HCT116 (cell line): ENCODE results near the gene PWWP3B. TPM values are rescaled to one million over a fixed set of nuclear protein-coding genes. Genes with fewer than 3 reads are reported as not detected.

Experiments
- ATAC-seq: fragments of 200-7000 bp; cut with Tn5 transposase; 2 replicates; pipeline ENCODE4 v1.9.1; 2020; ENCODE audit warnings: mild to moderate bottlenecking, moderate library complexity
- BruUV-seq: library from RNA; stranded (reverse); fragments of 400-500 nt; replicated peaks from 2 replicates; lab custom pipeline; 2021; lab: Mats Ljungman, UMichigan
- CTCF ChIA-PET: fragments of 300-600 bp; sonication (Branson Sonifier 250); formaldehyde crosslinking; loops from one replicate; lab custom pipeline; 2021; ENCODE audit warnings: antibody characterized with exemption; lab: Charles Lee
- POLR2A ChIA-PET: fragments of 300-600, 350-600 bp; sonication (Branson Sonifier 250); formaldehyde crosslinking; loops from one replicate; lab custom pipeline; 2021; ENCODE audit warnings: antibody characterized with exemption; lab: Charles Lee
- RAD21 ChIA-PET, 2 experiments: fragments of 300-600 bp; sonication (Branson Sonifier 250); formaldehyde crosslinking; loops; one replicate each; lab custom pipeline; 2023; ENCODE audit warnings: low total read pairs in 2 of 2; ENCODE audit not compliant: uncharacterized antibody in 2 of 2, unreplicated experiment in 2 of 2, low non-redundant PET in 1 of 2; lab: Charles Lee
- DNase-seq: peaks from one replicate; pipeline ENCODE4 v3.0.0-alpha.2; 2010; ENCODE audit warnings: low read depth, low spot score
- H2AFZ ChIP-seq: fragments of 200-600 bp; shearing (Covaris generic), sonication (generic); 2 replicates; pipeline ENCODE4 v1.6.1; 2017; ENCODE audit warnings: low read depth, mixed run types, mixed read lengths, antibody characterized with exemption, low read length; ENCODE audit not compliant: poor library complexity, severe bottlenecking
- H3K27ac ChIP-seq: 2 replicates; pipeline ENCODE4 v1.5.1; 2012; ENCODE audit warnings: low read depth, low read length
- H3K27me3 ChIP-seq: fragments of 200-600 bp; sonication (generic); 2 replicates; pipeline ENCODE4 v1.6.1; 2016; ENCODE audit warnings: mixed run types, low read length, mixed read lengths; ENCODE audit not compliant: insufficient read depth
- H3K36me3 ChIP-seq, 2 experiments: fragments of 200-500 bp in 1 of 2; fragments of 200-600 bp in 1 of 2; sonication (Bioruptor generic) in 1 of 2; sonication (generic) in 1 of 2; 2 replicates each; pipeline versions ENCODE4 v1.5.1 to v1.6.1; 2014 to 2016; ENCODE audit warnings: low read length in 2 of 2, inconsistent platforms in 1 of 2, mixed read lengths in 1 of 2, mixed run types in 1 of 2; ENCODE audit not compliant: insufficient read depth in 2 of 2, control insufficient read depth in 1 of 2
- H3K4me1 ChIP-seq, 2 experiments: fragments of 200-600 bp in 1 of 2; sonication (generic) in 1 of 2; 2 replicates each; pipeline versions ENCODE4 v1.5.1 to v1.6.1; 2012 to 2017; ENCODE audit warnings: low read length in 2 of 2, inconsistent platforms in 1 of 2, mild to moderate bottlenecking in 1 of 2, mixed read lengths in 1 of 2, mixed run types in 1 of 2, moderate library complexity in 1 of 2; ENCODE audit not compliant: insufficient read depth in 2 of 2, control insufficient read depth in 1 of 2
- H3K4me2 ChIP-seq: fragments of 200-600 bp; sonication (generic); 2 replicates; pipeline ENCODE4 v1.6.1; 2017; ENCODE audit warnings: mixed run types, low read length, mixed read lengths
- H3K4me3 ChIP-seq, 2 experiments: fragments of 200-600 bp in 1 of 2; sonication (generic) in 1 of 2; replicated peaks in 1 of 2; 2 replicates each; pipeline ENCODE4 v1.5.1; 2011 to 2016; ENCODE audit warnings: low read length in 2 of 2, control low read depth in 1 of 2, low read depth in 1 of 2, mild to moderate bottlenecking in 1 of 2, mixed read lengths in 1 of 2, mixed run types in 1 of 2
- H3K79me2 ChIP-seq: fragments of 200-600 bp; sonication (generic); 2 replicates; pipeline ENCODE4 v1.6.1; 2017; ENCODE audit warnings: mild to moderate bottlenecking, mixed run types, low read length, moderate library complexity, mixed read lengths; ENCODE audit not compliant: insufficient read depth
- H3K9ac ChIP-seq: fragments of 200-600 bp; sonication (generic); 2 replicates; pipeline ENCODE4 v1.6.1; 2016; ENCODE audit warnings: low read length, mixed read lengths
- H3K9me2 ChIP-seq: fragments of 200-600 bp; sonication (generic), shearing (Covaris generic); 2 replicates; pipeline ENCODE4 v1.6.1; 2017; ENCODE audit warnings: mixed run types, mild to moderate bottlenecking, moderate library complexity; ENCODE audit not compliant: insufficient read depth
- H3K9me3 ChIP-seq, 2 experiments: fragments of 200-500 bp in 1 of 2; fragments of 200-600 bp in 1 of 2; sonication (Bioruptor generic) in 1 of 2; sonication (generic) in 1 of 2; 2 replicates each; pipeline ENCODE4 v1.6.1; 2014 to 2017; ENCODE audit warnings: low read length in 2 of 2, mixed read lengths in 2 of 2, inconsistent platforms in 1 of 2, low read depth in 1 of 2, mild to moderate bottlenecking in 1 of 2, mixed run types in 1 of 2, moderate library complexity in 1 of 2; ENCODE audit not compliant: control insufficient read depth in 1 of 2, insufficient read depth in 1 of 2
- H4K20me1 ChIP-seq: fragments of 200-600 bp; sonication (generic), shearing (Covaris generic); 2 replicates; pipeline ENCODE4 v1.6.1; 2017; ENCODE audit warnings: mixed run types, mild to moderate bottlenecking, moderate library complexity; ENCODE audit not compliant: insufficient read depth
- CEBPB ChIP-seq: IDR thresholded peaks from 2 replicates; pipeline ENCODE4 v1.6.1; 2012; ENCODE audit warnings: low read depth
- EGR1 ChIP-seq: IDR thresholded peaks from 2 replicates; pipeline ENCODE4 v1.6.1; 2012; ENCODE audit warnings: low read depth
- ELF1 ChIP-seq: IDR thresholded peaks from 2 replicates; pipeline ENCODE4 v1.6.1; 2012; ENCODE audit warnings: low read depth, borderline replicate concordance
- EZH2 ChIP-seq: fragments of 200-600 bp; sonication (generic); IDR thresholded peaks from 2 replicates; pipeline ENCODE4 v1.6.1; 2017; ENCODE audit warnings: antibody characterized with exemption, mixed run types
- EZH2phosphoT487 ChIP-seq: fragments of 200-600 bp; IDR thresholded peaks from 2 replicates; pipeline ENCODE4 v1.6.1; 2018; ENCODE audit warnings: antibody characterized with exemption, borderline replicate concordance
- FOSL1 ChIP-seq: IDR thresholded peaks from 2 replicates; pipeline ENCODE4 v1.6.1; 2012; ENCODE audit warnings: low read depth
- POLR2A ChIP-seq: IDR thresholded peaks from 2 replicates; pipeline ENCODE4 v1.7.0; 2011; ENCODE audit warnings: borderline replicate concordance; ENCODE audit not compliant: insufficient read depth, insufficient read length; ENCODE audit errors: extremely low read depth
- POLR2AphosphoS5 ChIP-seq: IDR thresholded peaks from 2 replicates; pipeline ENCODE4 v1.6.1; 2011; ENCODE audit warnings: mild to moderate bottlenecking, low read depth, low read length, moderate library complexity
- RAD21 ChIP-seq: IDR thresholded peaks from 2 replicates; pipeline ENCODE4 v1.6.1; 2012; ENCODE audit warnings: low read depth, mild to moderate bottlenecking
- SRF ChIP-seq: IDR thresholded peaks from 2 replicates; pipeline ENCODE4 v1.6.1; 2012; ENCODE audit warnings: low read depth
- TCF7L2 ChIP-seq: IDR thresholded peaks from 2 replicates; pipeline ENCODE4 v1.7.0; 2011; ENCODE audit warnings: borderline replicate concordance, inconsistent platforms; ENCODE audit not compliant: insufficient read depth, insufficient read length; ENCODE audit errors: extremely low read depth
- ZFX ChIP-seq: fragments of 450-650 bp; IDR thresholded peaks from 2 replicates; pipeline ENCODE4 v1.6.1; 2017
- ZNF274 ChIP-seq: fragments of 200-500 bp; sonication (Bioruptor generic); IDR thresholded peaks from 2 replicates; pipeline ENCODE4 v1.6.1; 2014; ENCODE audit warnings: mild to moderate bottlenecking, low read depth, low read length, inconsistent platforms
- intact Hi-C: fragments of 100-400 bp; cut with micrococcal nuclease; formaldehyde crosslinking; loops from 2 replicates; pipeline ENCODE4 v1.10.0; 2022
- total RNA-seq: library from RNA; stranded (reverse); gene quantifications from one replicate; pipeline ENCODE4 v1.2.1, GENCODE V29; 2021; ENCODE audit not compliant: unreplicated experiment
- TF ChIP-seq, protein P1 (sequence below): IDR thresholded peaks from 2 replicates; pipeline ENCODE4 v1.6.1; 2011; ENCODE audit warnings: mild to moderate bottlenecking, low read length, moderate library complexity; ENCODE audit not compliant: insufficient replicate concordance; ENCODE audit errors: extremely low read depth
- TF ChIP-seq, protein P2 (sequence below): IDR thresholded peaks from 2 replicates; pipeline ENCODE4 v1.6.1; 2012; ENCODE audit warnings: low read depth
- TF ChIP-seq, protein P3 (sequence below): IDR thresholded peaks from 2 replicates; pipeline ENCODE4 v1.6.1; 2012
- TF ChIP-seq, protein P4 (sequence below), 3 experiments: fragments of 200-600 bp in 1 of 3; sonication (generic) in 1 of 3; IDR thresholded peaks in 2 of 3; conservative IDR thresholded peaks in 1 of 3; 2 replicates each; pipeline ENCODE4 v1.5.1; 2012 to 2017; ENCODE audit warnings: low read depth in 2 of 3, low read length in 2 of 3, antibody characterized with exemption in 1 of 3, borderline replicate concordance in 1 of 3, control low read depth in 1 of 3, mild to moderate bottlenecking in 1 of 3, mixed read lengths in 1 of 3, mixed run types in 1 of 3, moderate library complexity in 1 of 3; ENCODE audit not compliant: insufficient read depth in 1 of 3

Gene PWWP3B
- total RNA-seq, 1 experiment from 2014 or later = 3.4 TPM

DNA sequence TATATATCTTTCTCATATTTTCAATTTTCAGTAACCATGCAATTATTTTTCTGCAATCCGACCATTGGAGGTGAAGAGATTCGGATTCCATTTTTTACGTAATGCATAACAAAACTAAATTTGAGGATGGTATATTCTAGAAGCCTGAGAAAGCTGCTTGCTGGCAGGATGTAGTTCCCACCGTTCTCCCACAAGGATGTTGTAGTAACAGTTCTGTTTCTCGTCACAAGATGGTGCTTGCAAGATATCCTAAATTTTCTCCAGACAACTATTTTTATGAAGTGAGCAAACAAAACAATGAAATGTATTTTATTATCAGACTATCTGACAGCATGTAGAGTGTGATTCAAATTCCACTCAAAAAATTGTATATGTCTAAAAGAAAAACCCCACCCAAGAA is 10.7 kb downstream of the PWWP3B start:
- Histone ChIP-seq H2AFZ (no peak overlapping the region), H3K9ac (no peak overlapping the region), H3K36me3 (no peaks in the 10 kb centered on the region), H3K27ac (no peak overlapping the region), H3K4me3 (no peak overlapping the region), H4K20me1 (no peaks in the 10 kb centered on the region), H3K79me2 (no peaks in the 10 kb centered on the region), H3K4me2 (no peak overlapping the region), H3K9me3 (no peaks in the 10 kb centered on the region), H3K9me2 (no peaks in the 10 kb centered on the region), H3K4me1 (no peaks in the 10 kb centered on the region), H3K27me3 (no peaks in the 10 kb centered on the region)
- ChIA-PET POLR2A (no interaction called here), RAD21 (no interaction called here), CTCF (no interaction called here)
- DNase-seq (no peak), ATAC-seq (no peak)
- no peak for TF ChIP-seq TCF7L2
- TF ChIP-seq, protein P1, sequence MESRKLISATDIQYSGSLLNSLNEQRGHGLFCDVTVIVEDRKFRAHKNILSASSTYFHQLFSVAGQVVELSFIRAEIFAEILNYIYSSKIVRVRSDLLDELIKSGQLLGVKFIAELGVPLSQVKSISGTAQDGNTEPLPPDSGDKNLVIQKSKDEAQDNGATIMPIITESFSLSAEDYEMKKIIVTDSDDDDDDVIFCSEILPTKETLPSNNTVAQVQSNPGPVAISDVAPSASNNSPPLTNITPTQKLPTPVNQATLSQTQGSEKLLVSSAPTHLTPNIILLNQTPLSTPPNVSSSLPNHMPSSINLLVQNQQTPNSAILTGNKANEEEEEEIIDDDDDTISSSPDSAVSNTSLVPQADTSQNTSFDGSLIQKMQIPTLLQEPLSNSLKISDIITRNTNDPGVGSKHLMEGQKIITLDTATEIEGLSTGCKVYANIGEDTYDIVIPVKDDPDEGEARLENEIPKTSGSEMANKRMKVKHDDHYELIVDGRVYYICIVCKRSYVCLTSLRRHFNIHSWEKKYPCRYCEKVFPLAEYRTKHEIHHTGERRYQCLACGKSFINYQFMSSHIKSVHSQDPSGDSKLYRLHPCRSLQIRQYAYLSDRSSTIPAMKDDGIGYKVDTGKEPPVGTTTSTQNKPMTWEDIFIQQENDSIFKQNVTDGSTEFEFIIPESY = no peak
- no peak for TF ChIP-seq POLR2A
- no peak for TF ChIP-seq FOSL1
- TF ChIP-seq CEBPB = no peak
- TF ChIP-seq, protein P2, sequence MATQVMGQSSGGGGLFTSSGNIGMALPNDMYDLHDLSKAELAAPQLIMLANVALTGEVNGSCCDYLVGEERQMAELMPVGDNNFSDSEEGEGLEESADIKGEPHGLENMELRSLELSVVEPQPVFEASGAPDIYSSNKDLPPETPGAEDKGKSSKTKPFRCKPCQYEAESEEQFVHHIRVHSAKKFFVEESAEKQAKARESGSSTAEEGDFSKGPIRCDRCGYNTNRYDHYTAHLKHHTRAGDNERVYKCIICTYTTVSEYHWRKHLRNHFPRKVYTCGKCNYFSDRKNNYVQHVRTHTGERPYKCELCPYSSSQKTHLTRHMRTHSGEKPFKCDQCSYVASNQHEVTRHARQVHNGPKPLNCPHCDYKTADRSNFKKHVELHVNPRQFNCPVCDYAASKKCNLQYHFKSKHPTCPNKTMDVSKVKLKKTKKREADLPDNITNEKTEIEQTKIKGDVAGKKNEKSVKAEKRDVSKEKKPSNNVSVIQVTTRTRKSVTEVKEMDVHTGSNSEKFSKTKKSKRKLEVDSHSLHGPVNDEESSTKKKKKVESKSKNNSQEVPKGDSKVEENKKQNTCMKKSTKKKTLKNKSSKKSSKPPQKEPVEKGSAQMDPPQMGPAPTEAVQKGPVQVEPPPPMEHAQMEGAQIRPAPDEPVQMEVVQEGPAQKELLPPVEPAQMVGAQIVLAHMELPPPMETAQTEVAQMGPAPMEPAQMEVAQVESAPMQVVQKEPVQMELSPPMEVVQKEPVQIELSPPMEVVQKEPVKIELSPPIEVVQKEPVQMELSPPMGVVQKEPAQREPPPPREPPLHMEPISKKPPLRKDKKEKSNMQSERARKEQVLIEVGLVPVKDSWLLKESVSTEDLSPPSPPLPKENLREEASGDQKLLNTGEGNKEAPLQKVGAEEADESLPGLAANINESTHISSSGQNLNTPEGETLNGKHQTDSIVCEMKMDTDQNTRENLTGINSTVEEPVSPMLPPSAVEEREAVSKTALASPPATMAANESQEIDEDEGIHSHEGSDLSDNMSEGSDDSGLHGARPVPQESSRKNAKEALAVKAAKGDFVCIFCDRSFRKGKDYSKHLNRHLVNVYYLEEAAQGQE = no peak
- no peak for TF ChIP-seq POLR2AphosphoS5
- TF ChIP-seq EGR1 = no peak
- TF ChIP-seq EZH2phosphoT487 = no peak
- no peak for TF ChIP-seq SRF
- no peak for TF ChIP-seq ELF1
- TF ChIP-seq, protein P3, sequence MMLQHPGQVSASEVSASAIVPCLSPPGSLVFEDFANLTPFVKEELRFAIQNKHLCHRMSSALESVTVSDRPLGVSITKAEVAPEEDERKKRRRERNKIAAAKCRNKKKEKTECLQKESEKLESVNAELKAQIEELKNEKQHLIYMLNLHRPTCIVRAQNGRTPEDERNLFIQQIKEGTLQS = no peak
- TF ChIP-seq, protein P4, sequence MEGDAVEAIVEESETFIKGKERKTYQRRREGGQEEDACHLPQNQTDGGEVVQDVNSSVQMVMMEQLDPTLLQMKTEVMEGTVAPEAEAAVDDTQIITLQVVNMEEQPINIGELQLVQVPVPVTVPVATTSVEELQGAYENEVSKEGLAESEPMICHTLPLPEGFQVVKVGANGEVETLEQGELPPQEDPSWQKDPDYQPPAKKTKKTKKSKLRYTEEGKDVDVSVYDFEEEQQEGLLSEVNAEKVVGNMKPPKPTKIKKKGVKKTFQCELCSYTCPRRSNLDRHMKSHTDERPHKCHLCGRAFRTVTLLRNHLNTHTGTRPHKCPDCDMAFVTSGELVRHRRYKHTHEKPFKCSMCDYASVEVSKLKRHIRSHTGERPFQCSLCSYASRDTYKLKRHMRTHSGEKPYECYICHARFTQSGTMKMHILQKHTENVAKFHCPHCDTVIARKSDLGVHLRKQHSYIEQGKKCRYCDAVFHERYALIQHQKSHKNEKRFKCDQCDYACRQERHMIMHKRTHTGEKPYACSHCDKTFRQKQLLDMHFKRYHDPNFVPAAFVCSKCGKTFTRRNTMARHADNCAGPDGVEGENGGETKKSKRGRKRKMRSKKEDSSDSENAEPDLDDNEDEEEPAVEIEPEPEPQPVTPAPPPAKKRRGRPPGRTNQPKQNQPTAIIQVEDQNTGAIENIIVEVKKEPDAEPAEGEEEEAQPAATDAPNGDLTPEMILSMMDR (IDR thresholded peaks at IDR 0.05 in 2 of 3, conservative IDR thresholded peaks at IDR 0.05 in 1 of 3; ENCODE audit: borderline replicate concordance in 1 of 3, insufficient read depth in 1 of 3, low read depth in 2 of 3, low read length in 2 of 3) = no peak
- TF ChIP-seq EZH2 = no peak
- TF ChIP-seq RAD21 = no peak
- no peak for TF ChIP-seq ZFX
- TF ChIP-seq ZNF274 = no peak
- BruUV-seq = no TSS peak
- intact Hi-C loops = no loop called here
